ENCODE data around the gene RBM47.

RBM47 gene

GRCh38 chr4:40576651-40577480 is 52.8 kb downstream of the RBM47 start:
- peak overlapping the region; percentile 16 for H3K4me3 ChIP-seq (ENCODE audit: low read length)
- no peak for TF ChIP-seq CTCF (conservative IDR thresholded peaks at IDR 0.05; ENCODE audit: low read depth, low read length)
- DNase-seq (ENCODE audit: low read depth), result peak; percentile 97

- no peak overlapping the region for H3K4me3 ChIP-seq (ENCODE audit: low read length)
- no peak for DNase-seq (ENCODE audit: low read depth)
- no peak for TF ChIP-seq CTCF (conservative IDR thresholded peaks at IDR 0.05; ENCODE audit: low read depth, low read length)
These were observed 53.8 kb downstream of the RBM47 start for GRCh38 chr4:40575846-40576245.

GRCh38 chr4:40573593-40574311 is 55.9 kb downstream of the RBM47 start:
- H3K4me3 ChIP-seq (ENCODE audit: low read length), result no peak overlapping the region
- DNase-seq (ENCODE audit: low read depth), result no peak

GRCh38 chr4:40572692-40573310 is 56.9 kb downstream of the RBM47 start:
- TF ChIP-seq CTCF (conservative IDR thresholded peaks at IDR 0.05; ENCODE audit: low read depth, low read length), result no peak
- H3K4me3 ChIP-seq (ENCODE audit: low read length), result no peak overlapping the region
- no peak for DNase-seq (ENCODE audit: low read depth)

More at GRCh38 chr4:40573593-40574311, 55.9 kb downstream of the RBM47 start:
- no peak for TF ChIP-seq CTCF (conservative IDR thresholded peaks at IDR 0.05; ENCODE audit: low read depth, low read length)

- H3K4me3 ChIP-seq (ENCODE audit: low read length), result no peak overlapping the region
- DNase-seq (ENCODE audit: low read depth), result no peak
- no peak for TF ChIP-seq CTCF (conservative IDR thresholded peaks at IDR 0.05; ENCODE audit: low read depth, low read length)
These were observed 58.5 kb downstream of the RBM47 start for GRCh38 chr4:40571208-40571607.

- TF ChIP-seq CTCF (conservative IDR thresholded peaks at IDR 0.05; ENCODE audit: low read depth, low read length), result no peak
- no peak for DNase-seq (ENCODE audit: low read depth)
- no peak overlapping the region for H3K4me3 ChIP-seq (ENCODE audit: low read length)
These were observed 59.2 kb downstream of the RBM47 start for GRCh38 chr4:40570348-40571077.

Data from retinal pigment epithelial cell (primary cell).